ENCODE measurements around the gene RNF212. TPM values are rescaled to one million over a fixed set of nuclear protein-coding genes. Genes with fewer than 3 reads are reported as not detected.

Gene RNF212
- total and polyA plus RNA-seq, 2 of the 13 experiments (the other 11 are each of a cell fraction or from before 2014, with no cell fraction given) = not detected

- no peak for TF ChIP-seq CBX1 (IDR thresholded peaks at IDR 0.05; ENCODE audit: low read depth)
- no peak for TF ChIP-seq ZHX1 (CRISPR knock-in tag; IDR thresholded peaks at IDR 0.05; ENCODE audit: low read depth)
- no peak for TF ChIP-seq MATR3 (CRISPR knock-in tag; IDR thresholded peaks at IDR 0.05)
- no peak for TF ChIP-seq JDP2 (CRISPR knock-in tag; IDR thresholded peaks at IDR 0.05; ENCODE audit: borderline replicate concordance)
- TF ChIP-seq YEATS2 (CRISPR knock-in tag; IDR thresholded peaks at IDR 0.05; ENCODE audit: borderline replicate concordance) = no peak
- peak; percentile 92 for TF ChIP-seq JUNB (CRISPR knock-in tag; IDR thresholded peaks at IDR 0.05; ENCODE audit: borderline replicate concordance)
- no peak for TF ChIP-seq SCMH1 (CRISPR knock-in tag; IDR thresholded peaks at IDR 0.05; ENCODE audit: borderline replicate concordance)
- no peak for TF ChIP-seq TBX3 (IDR thresholded peaks at IDR 0.05; ENCODE audit: borderline replicate concordance)
- peak; percentile 85 for TF ChIP-seq PATZ1 (CRISPR knock-in tag; IDR thresholded peaks at IDR 0.05)
- 0 out of 2 replicates have a peak, but pooled peaks have one; percentile 23 for TF ChIP-seq HOXA3 (CRISPR knock-in tag; IDR thresholded peaks at IDR 0.05)
- no peak for TF ChIP-seq ZBTB20 (CRISPR knock-in tag; IDR thresholded peaks at IDR 0.05; ENCODE audit: borderline replicate concordance, low read depth)
- TF ChIP-seq STAT6 (CRISPR knock-in tag; IDR thresholded peaks at IDR 0.05; ENCODE audit: borderline replicate concordance) = no peak
- TF ChIP-seq MEIS2 (CRISPR knock-in tag; IDR thresholded peaks at IDR 0.05) = peak; percentile 69; the same call in 1 of the 2 replicates
- no peak for TF ChIP-seq POLR2AphosphoS5 (IDR thresholded peaks at IDR 0.05; ENCODE audit: low read depth, low read length)
- TF ChIP-seq PCBP1 (IDR thresholded peaks at IDR 0.05; ENCODE audit: borderline replicate concordance, low read depth, low read length) = no peak
- 0 out of 2 replicates have a peak, but pooled peaks have one; percentile 0 for TF ChIP-seq ZNF280D (CRISPR knock-in tag; IDR thresholded peaks at IDR 0.05)
- 0 out of 2 replicates have a peak, but pooled peaks have one; percentile 14 for TF ChIP-seq HMG20B (CRISPR knock-in tag; conservative IDR thresholded peaks at IDR 0.05)
- TF ChIP-seq ZNF496 (CRISPR knock-in tag; IDR thresholded peaks at IDR 0.05; ENCODE audit: insufficient replicate concordance) = no peak
Measured at GRCh38 chr4:1043651-1044468, 69.5 kb downstream of the RNF212 start (continued).

Measured in HepG2 (cell line).